Ishikawa (cell line): ENCODE measurements around the gene LPP.
A peak's percentile ranks its signal among the peaks of the same experiment; 100 is the strongest.

Experiments used
- CREB1 ChIP-seq: IDR thresholded peaks from 2 replicates; pipeline ENCODE4 v1.6.1; 2012; ENCODE audit warnings: low read depth
- EP300 ChIP-seq: IDR thresholded peaks from 2 replicates; pipeline ENCODE4 v1.6.1; 2012; ENCODE audit warnings: borderline replicate concordance
- FOXM1 ChIP-seq: IDR thresholded peaks from 2 replicates; pipeline ENCODE4 v1.6.1; 2012; ENCODE audit warnings: low read depth, borderline replicate concordance
- TCF12 ChIP-seq: IDR thresholded peaks from 2 replicates; pipeline ENCODE4 v1.6.1; 2012; ENCODE audit warnings: low read depth
- TEAD4 ChIP-seq: IDR thresholded peaks from 2 replicates; pipeline ENCODE4 v1.6.1; 2012
- YY1 ChIP-seq: IDR thresholded peaks from 2 replicates; pipeline ENCODE4 v1.6.1; 2012; ENCODE audit warnings: low read depth
- ZBTB7A ChIP-seq: IDR thresholded peaks from 2 replicates; pipeline ENCODE4 v1.6.1; 2012; ENCODE audit warnings: low read depth
- TF ChIP-seq, protein P1 (sequence below): IDR thresholded peaks from 2 replicates; pipeline ENCODE4 v1.6.1; 2012
- TF ChIP-seq, protein P2 (sequence below): IDR thresholded peaks from 2 replicates; pipeline ENCODE4 v1.6.1; 2012; ENCODE audit warnings: low read depth, mild to moderate bottlenecking

DNA sequence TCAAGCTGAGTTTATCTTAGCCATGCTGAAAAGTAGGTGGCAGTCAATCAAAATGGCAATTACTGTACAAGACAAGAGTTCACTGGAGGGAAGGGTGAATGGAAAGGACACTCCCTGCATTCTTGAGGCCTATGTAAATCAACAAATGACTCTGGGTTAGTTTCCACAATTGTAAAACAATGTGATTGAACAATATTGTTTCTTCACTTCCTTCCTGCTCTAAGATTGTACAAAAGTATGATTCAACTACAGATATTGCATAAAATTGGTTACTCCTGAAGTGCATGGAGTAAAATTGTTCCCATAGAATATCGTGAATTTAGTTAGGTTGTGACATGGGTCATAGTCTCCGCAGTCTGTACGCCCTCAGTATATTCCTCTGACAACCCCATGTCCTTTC lies 277.6 kb downstream of the LPP start:
- no peak for TF ChIP-seq EP300
- no peak for TF ChIP-seq YY1
- TF ChIP-seq ZBTB7A = no peak
- TF ChIP-seq FOXM1 = no peak
- TF ChIP-seq, protein P1, sequence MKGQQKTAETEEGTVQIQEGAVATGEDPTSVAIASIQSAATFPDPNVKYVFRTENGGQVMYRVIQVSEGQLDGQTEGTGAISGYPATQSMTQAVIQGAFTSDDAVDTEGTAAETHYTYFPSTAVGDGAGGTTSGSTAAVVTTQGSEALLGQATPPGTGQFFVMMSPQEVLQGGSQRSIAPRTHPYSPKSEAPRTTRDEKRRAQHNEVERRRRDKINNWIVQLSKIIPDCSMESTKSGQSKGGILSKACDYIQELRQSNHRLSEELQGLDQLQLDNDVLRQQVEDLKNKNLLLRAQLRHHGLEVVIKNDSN = no peak
- 0 out of 2 replicates have a peak, but pooled peaks have one; percentile 23 for TF ChIP-seq TEAD4
- TF ChIP-seq, protein P2, sequence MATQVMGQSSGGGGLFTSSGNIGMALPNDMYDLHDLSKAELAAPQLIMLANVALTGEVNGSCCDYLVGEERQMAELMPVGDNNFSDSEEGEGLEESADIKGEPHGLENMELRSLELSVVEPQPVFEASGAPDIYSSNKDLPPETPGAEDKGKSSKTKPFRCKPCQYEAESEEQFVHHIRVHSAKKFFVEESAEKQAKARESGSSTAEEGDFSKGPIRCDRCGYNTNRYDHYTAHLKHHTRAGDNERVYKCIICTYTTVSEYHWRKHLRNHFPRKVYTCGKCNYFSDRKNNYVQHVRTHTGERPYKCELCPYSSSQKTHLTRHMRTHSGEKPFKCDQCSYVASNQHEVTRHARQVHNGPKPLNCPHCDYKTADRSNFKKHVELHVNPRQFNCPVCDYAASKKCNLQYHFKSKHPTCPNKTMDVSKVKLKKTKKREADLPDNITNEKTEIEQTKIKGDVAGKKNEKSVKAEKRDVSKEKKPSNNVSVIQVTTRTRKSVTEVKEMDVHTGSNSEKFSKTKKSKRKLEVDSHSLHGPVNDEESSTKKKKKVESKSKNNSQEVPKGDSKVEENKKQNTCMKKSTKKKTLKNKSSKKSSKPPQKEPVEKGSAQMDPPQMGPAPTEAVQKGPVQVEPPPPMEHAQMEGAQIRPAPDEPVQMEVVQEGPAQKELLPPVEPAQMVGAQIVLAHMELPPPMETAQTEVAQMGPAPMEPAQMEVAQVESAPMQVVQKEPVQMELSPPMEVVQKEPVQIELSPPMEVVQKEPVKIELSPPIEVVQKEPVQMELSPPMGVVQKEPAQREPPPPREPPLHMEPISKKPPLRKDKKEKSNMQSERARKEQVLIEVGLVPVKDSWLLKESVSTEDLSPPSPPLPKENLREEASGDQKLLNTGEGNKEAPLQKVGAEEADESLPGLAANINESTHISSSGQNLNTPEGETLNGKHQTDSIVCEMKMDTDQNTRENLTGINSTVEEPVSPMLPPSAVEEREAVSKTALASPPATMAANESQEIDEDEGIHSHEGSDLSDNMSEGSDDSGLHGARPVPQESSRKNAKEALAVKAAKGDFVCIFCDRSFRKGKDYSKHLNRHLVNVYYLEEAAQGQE = no peak
- no peak for TF ChIP-seq TCF12
- no peak for TF ChIP-seq CREB1
